Dedifferentiated amniotic fluid mesenchymal stem cell (primary cell): Measurements from ENCODE around the gene NARS2.
"Not testable (repeated sequence)": the region's sequence is repeated elsewhere in the genome, so short reads cannot be mapped to it uniquely, and the experiment has no call there.

Source experiments
- DNase-seq: peaks from one replicate; pipeline ENCODE4 v3.0.0-alpha.2; 2016; ENCODE audit errors: extremely low spot score

The NARS2 gene

GRCh38 chr11:78492973-78493372 is 81.7 kb downstream of the NARS2 start:
- no peak for DNase-seq

GRCh38 chr11:78489184-78489583 is 85.5 kb downstream of the NARS2 start:
- DNase-seq: no peak

- no peak for DNase-seq
Measured at GRCh38 chr11:78478536-78478935, 96.1 kb downstream of the NARS2 start.

GRCh38 chr11:78476066-78476465 is 98.6 kb downstream of the NARS2 start:
- no peak for DNase-seq

GRCh38 chr11:78474451-78474850 is 100.2 kb downstream of the NARS2 start:
- DNase-seq: no peak

GRCh38 chr11:78472905-78473304 is 101.8 kb downstream of the NARS2 start:
- DNase-seq: no peak

- no peak for DNase-seq
Measured at GRCh38 chr11:78472382-78472781, 102.3 kb downstream of the NARS2 start.

- no peak for DNase-seq
Measured at GRCh38 chr11:78470861-78471442, 103.7 kb downstream of the NARS2 start.

- no peak for DNase-seq
Measured at GRCh38 chr11:78469896-78470295, 104.8 kb downstream of the NARS2 start.

- no peak for DNase-seq
Measured at GRCh38 chr11:78467931-78468330, 106.7 kb downstream of the NARS2 start.

- DNase-seq: no peak
Measured at GRCh38 chr11:78467370-78467769, 107.3 kb downstream of the NARS2 start.

GRCh38 chr11:78465169-78465942 is 109.3 kb downstream of the NARS2 start:
- DNase-seq: no peak

GRCh38 chr11:78464787-78465168 is 109.9 kb downstream of the NARS2 start:
- DNase-seq: not testable (repeated sequence)

- no peak for DNase-seq
Measured at GRCh38 chr11:78460471-78460870, 114.2 kb downstream of the NARS2 start.

- DNase-seq: no peak
Measured at GRCh38 chr11:78459738-78460137, 114.9 kb downstream of the NARS2 start.

GRCh38 chr11:78457448-78457847 is 117.2 kb downstream of the NARS2 start:
- DNase-seq: no peak

- no peak for DNase-seq
Measured at GRCh38 chr11:78453140-78453935, 121.3 kb downstream of the NARS2 start.

GRCh38 chr11:78451371-78452150 is 123.1 kb downstream of the NARS2 start:
- no peak for DNase-seq

- no peak for DNase-seq
Measured at GRCh38 chr11:78450866-78451265, 123.8 kb downstream of the NARS2 start.

- no peak for DNase-seq
Measured at GRCh38 chr11:78449866-78450265, 124.8 kb downstream of the NARS2 start.

- no peak for DNase-seq
Measured at GRCh38 chr11:78446210-78446609, 128.5 kb downstream of the NARS2 start.

- DNase-seq: no peak
Measured at GRCh38 chr11:78444726-78445125, 129.9 kb downstream of the NARS2 start.
